ENCODE measurements around the gene ZIC4. TPM values are rescaled to one million over a fixed set of nuclear protein-coding genes. Genes with fewer than 3 reads are reported as not detected.
A peak's percentile ranks its signal among the peaks of the same experiment; 100 is the strongest.

Gene ZIC4
- total RNA-seq, 1 donor from 2014 or later = not detected

DNA sequence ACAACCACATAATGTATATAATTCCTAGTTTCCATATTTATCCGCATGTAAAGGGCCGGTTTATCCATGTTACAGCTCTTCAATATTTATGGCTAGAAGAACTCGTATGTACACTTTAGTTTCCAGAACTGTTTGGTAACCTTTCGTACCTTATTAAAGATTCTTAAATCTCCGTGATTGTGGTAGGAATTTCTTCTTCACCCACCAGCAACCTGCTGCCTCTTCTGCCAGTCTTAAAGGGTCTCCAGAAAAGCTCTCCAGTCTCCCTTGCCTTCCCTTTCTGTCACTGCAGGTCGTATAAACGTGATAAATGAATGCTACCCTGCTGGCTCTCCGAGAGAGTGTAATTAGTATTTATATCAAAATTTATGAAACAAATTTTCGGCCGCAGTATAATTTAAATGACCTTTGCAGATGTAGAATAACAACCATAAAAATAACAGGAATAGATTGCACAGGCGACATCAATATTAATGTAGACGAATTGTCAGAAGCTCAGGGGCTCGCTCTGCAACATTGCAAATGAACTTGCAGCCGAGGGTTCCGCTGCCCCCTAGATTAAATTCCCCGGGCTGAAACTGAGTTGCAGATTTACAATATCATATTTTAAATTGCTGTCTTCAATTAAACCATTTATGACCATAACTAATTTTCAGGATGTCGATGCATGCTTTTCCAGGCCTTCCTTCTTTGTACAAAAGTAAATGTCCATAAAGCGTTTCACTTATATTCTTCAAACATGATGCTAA lies 8.2 kb upstream of the ZIC4 start:
- TF ChIP-seq, protein P1, sequence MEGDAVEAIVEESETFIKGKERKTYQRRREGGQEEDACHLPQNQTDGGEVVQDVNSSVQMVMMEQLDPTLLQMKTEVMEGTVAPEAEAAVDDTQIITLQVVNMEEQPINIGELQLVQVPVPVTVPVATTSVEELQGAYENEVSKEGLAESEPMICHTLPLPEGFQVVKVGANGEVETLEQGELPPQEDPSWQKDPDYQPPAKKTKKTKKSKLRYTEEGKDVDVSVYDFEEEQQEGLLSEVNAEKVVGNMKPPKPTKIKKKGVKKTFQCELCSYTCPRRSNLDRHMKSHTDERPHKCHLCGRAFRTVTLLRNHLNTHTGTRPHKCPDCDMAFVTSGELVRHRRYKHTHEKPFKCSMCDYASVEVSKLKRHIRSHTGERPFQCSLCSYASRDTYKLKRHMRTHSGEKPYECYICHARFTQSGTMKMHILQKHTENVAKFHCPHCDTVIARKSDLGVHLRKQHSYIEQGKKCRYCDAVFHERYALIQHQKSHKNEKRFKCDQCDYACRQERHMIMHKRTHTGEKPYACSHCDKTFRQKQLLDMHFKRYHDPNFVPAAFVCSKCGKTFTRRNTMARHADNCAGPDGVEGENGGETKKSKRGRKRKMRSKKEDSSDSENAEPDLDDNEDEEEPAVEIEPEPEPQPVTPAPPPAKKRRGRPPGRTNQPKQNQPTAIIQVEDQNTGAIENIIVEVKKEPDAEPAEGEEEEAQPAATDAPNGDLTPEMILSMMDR (IDR thresholded peaks at IDR 0.05; ENCODE audit: partially characterized antibody, unreplicated experiment) = no peak
- Mint-ChIP-seq H3K4me1 (ENCODE audit: low read depth, unreplicated experiment) (peaks cover 2% of the 10 kb centered on the region), H3K27me3 (ENCODE audit: unreplicated experiment) (peaks cover 61% of the 10 kb centered on the region), H3K36me3 (ENCODE audit: unreplicated experiment) (no peaks in the 10 kb centered on the region), H3K27ac (ENCODE audit: unreplicated experiment) (no peak overlapping the region), H3K4me3 (ENCODE audit: unreplicated experiment) (no peak overlapping the region), H3K9me3 (ENCODE audit: unreplicated experiment) (peaks cover 27% of the 10 kb centered on the region)
- DNase-seq = no peak

DNA sequence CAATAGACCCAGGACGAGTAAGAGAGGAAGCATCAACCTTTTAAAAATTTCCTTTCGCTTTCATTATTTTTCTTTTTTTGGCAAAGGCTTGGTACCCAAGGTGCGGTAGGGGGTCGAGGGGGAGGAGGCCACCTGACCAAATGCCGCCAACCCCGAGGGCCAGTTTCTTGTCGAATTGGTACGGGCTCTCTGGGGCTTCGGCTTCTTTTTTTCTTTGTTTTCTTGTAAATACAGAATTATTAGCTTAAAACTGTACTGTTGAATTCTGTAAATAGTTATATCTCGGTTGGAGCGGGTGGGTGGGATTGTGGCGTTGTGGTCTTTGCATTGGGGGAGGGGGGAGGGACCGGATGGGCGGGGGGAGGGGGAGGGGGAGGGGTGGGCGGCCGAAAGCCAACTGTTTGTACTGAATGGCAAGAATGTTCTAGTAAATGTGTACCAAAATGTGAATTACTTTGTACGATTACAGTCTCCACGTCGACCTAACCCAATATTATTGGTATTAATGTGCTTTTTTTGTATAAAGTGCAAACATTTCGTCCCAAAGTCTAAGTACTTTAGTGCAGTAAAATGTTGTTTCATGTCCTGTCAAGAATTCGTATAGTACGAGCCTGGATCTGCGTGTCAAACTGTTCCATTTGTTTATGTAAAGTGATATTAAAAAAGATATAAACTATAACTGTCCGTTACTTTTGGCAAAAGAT lies 7.5 kb upstream of the ZIC4 start:
- Mint-ChIP-seq H3K27ac (ENCODE audit: unreplicated experiment) (no peak overlapping the region), H3K4me3 (ENCODE audit: unreplicated experiment) (no peak overlapping the region), H3K9me3 (ENCODE audit: unreplicated experiment) (peaks cover 30% of the 10 kb centered on the region), H3K27me3 (ENCODE audit: unreplicated experiment) (peaks cover 65% of the 10 kb centered on the region), H3K36me3 (ENCODE audit: unreplicated experiment) (no peaks in the 10 kb centered on the region), H3K4me1 (ENCODE audit: low read depth, unreplicated experiment) (peaks cover 7% of the 10 kb centered on the region)
- TF ChIP-seq, protein P1 (IDR thresholded peaks at IDR 0.05; ENCODE audit: partially characterized antibody, unreplicated experiment) = no peak
- no peak for DNase-seq

DNA sequence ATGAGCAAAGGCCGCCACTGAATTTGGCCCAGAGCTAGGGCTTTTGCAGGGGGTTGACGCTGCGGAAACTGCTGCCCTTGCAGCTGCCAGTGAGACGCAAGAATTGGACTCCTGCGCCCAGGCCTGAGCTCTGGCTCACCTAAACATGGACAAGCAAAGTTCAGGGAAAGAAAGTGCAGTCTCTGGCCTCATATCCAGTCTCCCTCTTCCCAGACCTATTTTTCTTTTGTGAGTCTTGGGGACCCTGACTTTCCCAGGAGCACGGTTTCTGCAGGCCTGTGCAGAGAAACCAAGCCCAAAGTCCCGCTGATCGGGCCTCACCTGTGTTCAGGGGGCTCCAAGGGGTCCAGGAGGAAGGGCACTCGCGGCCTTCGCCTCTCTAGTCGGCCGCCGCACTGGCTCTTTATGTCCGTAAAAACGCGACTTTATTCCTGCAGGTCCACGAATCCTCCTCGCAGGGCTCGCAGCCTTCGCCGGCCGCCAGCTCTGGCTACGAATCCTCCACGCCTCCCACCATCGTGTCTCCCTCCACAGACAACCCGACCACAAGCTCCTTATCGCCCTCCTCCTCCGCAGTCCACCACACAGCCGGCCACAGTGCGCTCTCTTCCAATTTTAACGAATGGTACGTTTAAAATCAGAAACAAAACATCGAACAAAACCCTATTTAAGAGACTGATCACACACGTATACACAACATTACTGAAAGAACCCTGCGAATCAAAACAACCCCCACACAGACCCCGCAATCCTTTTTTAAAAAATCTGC lies 6.8 kb upstream of the ZIC4 start:
- Mint-ChIP-seq H3K27ac (ENCODE audit: unreplicated experiment) (no peak overlapping the region), H3K27me3 (ENCODE audit: unreplicated experiment) (peaks cover 65% of the 10 kb centered on the region), H3K9me3 (ENCODE audit: unreplicated experiment) (peaks cover 33% of the 10 kb centered on the region), H3K4me1 (ENCODE audit: low read depth, unreplicated experiment) (peaks cover 7% of the 10 kb centered on the region), H3K4me3 (ENCODE audit: unreplicated experiment) (peak overlapping the region; percentile 12), H3K36me3 (ENCODE audit: unreplicated experiment) (no peaks in the 10 kb centered on the region)
- DNase-seq = no peak
- TF ChIP-seq, protein P1 (IDR thresholded peaks at IDR 0.05; ENCODE audit: partially characterized antibody, unreplicated experiment) = no peak

DNA sequence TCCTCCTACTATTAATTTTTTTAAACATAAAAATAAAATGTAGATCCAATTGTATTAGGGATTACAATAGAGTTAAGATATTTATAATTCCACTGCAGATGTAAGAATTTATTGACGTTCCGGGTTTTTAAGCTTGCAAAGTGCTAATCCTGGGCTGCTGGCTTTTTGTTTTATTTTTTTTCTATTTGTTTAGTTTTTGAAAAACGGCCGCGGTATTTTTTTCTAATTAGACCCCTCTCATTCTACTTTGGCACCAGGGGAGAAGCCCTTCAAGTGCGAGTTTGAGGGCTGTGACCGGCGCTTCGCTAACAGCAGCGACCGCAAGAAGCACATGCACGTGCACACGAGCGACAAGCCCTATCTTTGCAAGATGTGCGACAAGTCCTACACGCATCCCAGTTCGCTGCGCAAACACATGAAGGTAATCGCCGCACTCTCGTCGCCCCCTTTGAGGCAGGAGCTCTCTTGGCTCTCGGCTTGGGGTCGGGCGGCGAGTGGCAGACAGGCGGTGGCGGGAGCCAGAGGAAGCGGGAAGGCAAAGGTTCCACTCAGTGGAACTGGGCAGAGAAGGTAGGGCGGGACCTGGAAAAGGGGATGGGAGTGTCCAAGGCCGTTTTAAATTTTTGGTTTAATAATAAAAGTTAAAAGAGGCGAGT lies 6.0 kb upstream of the ZIC4 start:
- Mint-ChIP-seq H3K9me3 (ENCODE audit: unreplicated experiment) (peaks cover 40% of the 10 kb centered on the region), H3K27me3 (ENCODE audit: unreplicated experiment) (peaks cover 69% of the 10 kb centered on the region), H3K4me3 (ENCODE audit: unreplicated experiment) (no peak overlapping the region), H3K36me3 (ENCODE audit: unreplicated experiment) (no peaks in the 10 kb centered on the region), H3K27ac (ENCODE audit: unreplicated experiment) (no peak overlapping the region), H3K4me1 (ENCODE audit: low read depth, unreplicated experiment) (peaks cover 11% of the 10 kb centered on the region)
- peak; percentile 56 for DNase-seq
- TF ChIP-seq, protein P1 (IDR thresholded peaks at IDR 0.05; ENCODE audit: partially characterized antibody, unreplicated experiment) = no peak
